NOMO-1 (cell line): ENCODE data around the gene CATSPERZ.
A peak's percentile ranks its signal among the peaks of the same experiment; 100 is the strongest.

Experiments used
- DNase-seq, 2 experiments: peaks; one replicate each; lab custom pipeline; 2025; ENCODE audit not compliant: unreplicated experiment in 2 of 2; lab: John Stamatoyannopoulos, UW

CATSPERZ gene

GRCh38 chr11:64284048-64284961 lies 15.9 kb upstream of the CATSPERZ start, which contains the start of gene BAD:
TSS of gene BAD (minus strand) at chr11:64284665. CDS start at chr11:64284368, 297 bp downstream.
- peak; percentile 91 to 96 for DNase-seq

GRCh38 chr11:64284962-64285884 lies 14.9 kb upstream of the CATSPERZ start, which contains the start of gene GPR137:
TSS of gene GPR137 (plus strand) at chr11:64285848. CDS start at chr11:64286525, 677 bp downstream.
- peak; percentile 74 to 82 for DNase-seq

- peak in 1 of 2 experiments; percentile 24 for DNase-seq
Observed at GRCh38 chr11:64285885-64286800, 14.0 kb upstream of the CATSPERZ start.

GRCh38 chr11:64286801-64287159 lies 13.4 kb upstream of the CATSPERZ start:
- DNase-seq, result no peak

GRCh38 chr11:64287676-64288352 lies 12.3 kb upstream of the CATSPERZ start:
- no peak for DNase-seq

GRCh38 chr11:64288353-64288750 lies 11.8 kb upstream of the CATSPERZ start:
- no peak for DNase-seq

- no peak for DNase-seq
Observed at GRCh38 chr11:64289002-64289564, 11.1 kb upstream of the CATSPERZ start.

GRCh38 chr11:64290352-64291261 lies 9.6 kb upstream of the CATSPERZ start:
- DNase-seq, result no peak

- no peak for DNase-seq
Observed at GRCh38 chr11:64291262-64291751, 8.9 kb upstream of the CATSPERZ start, which contains the start of gene KCNK4. TSS of gene KCNK4 (plus strand) at chr11:64291302. CDS start at chr11:64293019, 1,717 bp downstream.

GRCh38 chr11:64291752-64292459 lies 8.3 kb upstream of the CATSPERZ start:
- DNase-seq, result no peak

- no peak for DNase-seq
Observed at GRCh38 chr11:64292460-64293254, 7.5 kb upstream of the CATSPERZ start.

- no peak for DNase-seq
Observed at GRCh38 chr11:64294774-64295173, 5.4 kb upstream of the CATSPERZ start.

- DNase-seq, result no peak
Observed at GRCh38 chr11:64295760-64296159, 4.4 kb upstream of the CATSPERZ start.

GRCh38 chr11:64296236-64296635 lies 3.9 kb upstream of the CATSPERZ start:
- DNase-seq, result no peak

- no peak for DNase-seq
Observed at GRCh38 chr11:64296830-64297698, 3.1 kb upstream of the CATSPERZ start.
